Stimulated activated CD8-positive, alpha-beta memory T cell treated with anti-CD3 and anti-CD28 coated beads, Interleukin-7, amount 100 ng/mL, for 48 hours (primary cell): ENCODE results near the gene CD74.
A peak's percentile ranks its signal among the peaks of the same experiment; 100 is the strongest.

Source experiments
- DNase-seq, 2 donors: peaks; one replicate each; pipeline ENCODE4 v3.0.0-alpha.2; 2020; ENCODE audit warnings: low read depth in 1 of 2; ENCODE audit errors: extremely low read depth in 1 of 2

The CD74 gene

DNA sequence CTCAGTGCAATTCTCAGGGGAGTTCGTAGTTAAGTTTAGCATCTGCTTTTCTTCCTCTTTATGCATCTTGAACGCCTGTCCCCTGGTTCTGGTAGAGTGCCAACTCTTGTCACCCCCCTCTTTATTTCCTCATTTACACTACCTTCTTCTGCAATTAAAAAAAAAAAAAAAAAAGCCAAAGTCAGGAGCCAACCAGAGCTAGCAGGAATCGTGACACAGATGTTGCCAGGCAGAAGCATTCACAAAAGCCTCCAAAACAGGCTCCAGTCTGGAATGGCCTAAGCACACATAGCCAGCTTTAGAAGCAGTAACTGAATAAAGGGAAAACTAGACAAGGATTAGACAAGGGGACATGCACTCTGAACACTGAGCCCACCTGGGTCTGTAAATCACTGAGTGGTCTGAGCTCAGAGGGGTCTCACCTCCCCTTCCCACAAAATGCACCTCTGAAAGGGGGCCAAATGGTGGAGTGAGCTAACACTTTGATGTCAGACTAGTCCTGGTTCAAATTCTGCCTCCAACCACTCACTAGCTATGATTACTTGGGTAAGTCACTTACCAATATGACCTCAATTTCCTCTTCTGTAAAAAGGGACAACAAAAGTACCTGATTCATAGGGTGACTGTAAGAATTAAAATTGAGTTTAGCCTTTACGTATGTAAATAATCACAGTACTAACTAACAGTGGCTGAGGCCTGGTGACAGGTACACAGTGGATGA is 2.0 kb downstream of the CD74 start:
- peak in 1 of 2 donors; percentile 12 for DNase-seq

DNA sequence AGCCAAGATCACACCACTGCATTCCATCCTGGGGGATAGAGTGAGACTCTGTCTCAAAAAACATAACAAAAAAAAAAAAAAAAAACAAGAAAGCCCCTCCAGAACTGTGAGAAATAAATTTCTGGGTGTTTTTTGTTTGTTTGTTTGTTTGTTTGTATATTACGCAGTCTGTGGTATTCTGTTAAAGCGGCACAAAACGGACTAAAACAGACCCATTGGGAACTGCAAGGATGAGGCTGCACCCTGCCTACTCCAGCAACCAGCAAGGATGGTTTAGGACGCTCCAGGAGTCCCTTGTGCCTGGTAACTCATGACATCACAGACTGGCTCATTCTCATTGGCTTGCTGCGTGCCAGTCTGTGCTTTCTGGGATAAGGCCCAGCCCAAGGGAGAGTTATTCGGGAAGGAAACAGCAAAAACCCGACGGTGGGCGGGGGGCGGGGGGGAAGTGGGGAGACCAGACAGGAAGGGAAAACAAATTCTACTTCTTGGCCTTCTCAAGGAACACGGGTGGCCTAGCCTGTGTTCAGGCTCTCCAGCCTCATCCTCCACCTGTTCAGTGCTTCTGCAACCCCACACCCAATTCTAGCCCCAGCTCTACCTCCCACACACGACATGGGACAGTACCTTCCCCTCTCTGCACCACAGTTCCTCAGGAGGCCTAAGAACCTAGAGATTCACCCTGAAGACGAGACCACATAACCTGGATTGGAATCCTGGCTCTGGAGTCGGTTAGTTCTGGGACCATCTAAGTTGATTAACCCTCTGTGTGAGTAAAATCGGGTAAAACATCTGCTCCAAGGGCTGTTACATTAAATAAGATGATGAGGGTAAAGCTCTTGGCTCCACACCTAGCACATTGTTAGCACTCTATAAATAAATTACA is 2.8 kb downstream of the CD74 start:
- peak in 1 of 2 donors; percentile 27 for DNase-seq

DNA sequence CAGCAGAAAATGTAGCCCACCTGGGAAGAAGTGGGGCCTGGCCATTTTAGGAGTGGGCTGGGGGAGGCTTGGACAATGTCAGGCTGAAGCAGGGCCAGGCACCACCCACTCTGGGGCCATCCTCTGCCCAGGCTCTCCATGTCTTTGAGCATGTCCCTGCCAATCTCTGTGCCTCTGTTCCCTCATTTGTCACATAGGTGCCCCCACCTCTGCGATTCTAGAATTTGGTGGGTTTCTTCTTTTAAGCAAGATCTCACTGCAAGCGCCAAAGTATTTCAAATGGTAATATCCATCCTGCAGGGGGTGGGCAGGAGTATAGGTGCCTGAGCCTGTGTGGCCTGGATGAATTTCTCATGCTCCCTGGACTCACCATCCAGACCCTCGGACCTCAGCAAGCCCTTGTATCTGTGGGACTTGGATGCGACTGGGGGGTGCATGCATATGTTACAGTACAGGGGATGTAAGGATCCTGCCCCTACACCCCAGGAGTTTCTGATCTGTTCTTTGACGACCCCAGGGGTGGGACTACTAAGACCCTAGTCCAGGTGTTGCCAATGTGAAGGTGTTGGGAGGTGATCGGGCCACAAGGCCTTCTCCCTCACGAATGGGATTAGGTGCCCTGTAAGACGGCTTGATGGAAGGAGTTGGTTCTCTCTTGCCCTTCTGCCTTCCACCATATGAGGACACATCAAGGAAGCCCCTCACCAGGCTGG is 4.3 kb downstream of the CD74 start:
- DNase-seq, result no peak

DNA sequence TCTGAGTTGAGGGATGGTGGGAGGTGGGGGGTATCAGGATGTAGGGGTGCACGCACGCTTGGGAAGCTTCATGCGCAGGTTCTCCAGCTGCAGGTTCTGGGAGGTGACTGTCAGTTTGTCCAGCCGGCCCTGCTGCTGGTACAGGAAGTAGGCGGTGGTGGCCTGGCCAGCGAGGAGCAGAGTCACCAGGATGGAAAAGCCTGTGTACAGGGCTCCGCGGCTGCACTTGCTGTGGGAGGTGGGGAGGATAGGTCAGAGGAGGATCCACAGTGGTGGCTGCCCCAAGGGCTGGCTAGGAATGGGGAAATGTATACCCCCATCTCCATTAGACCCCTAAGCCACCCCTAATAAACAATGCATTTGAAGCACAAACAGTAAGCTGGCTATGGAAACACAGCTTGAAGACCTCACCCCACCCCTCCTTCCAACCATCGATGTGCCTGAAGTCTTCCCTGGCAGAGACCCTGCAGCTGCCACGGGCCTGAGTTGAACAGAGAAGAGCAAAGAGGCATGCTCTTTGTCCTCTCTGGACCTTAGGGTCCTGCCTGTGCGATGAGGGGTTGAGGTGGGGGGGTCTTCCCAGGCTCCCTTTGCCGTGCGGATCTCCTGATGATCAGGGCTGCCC is 5.5 kb downstream of the CD74 start:
- DNase-seq, result no peak

DNA sequence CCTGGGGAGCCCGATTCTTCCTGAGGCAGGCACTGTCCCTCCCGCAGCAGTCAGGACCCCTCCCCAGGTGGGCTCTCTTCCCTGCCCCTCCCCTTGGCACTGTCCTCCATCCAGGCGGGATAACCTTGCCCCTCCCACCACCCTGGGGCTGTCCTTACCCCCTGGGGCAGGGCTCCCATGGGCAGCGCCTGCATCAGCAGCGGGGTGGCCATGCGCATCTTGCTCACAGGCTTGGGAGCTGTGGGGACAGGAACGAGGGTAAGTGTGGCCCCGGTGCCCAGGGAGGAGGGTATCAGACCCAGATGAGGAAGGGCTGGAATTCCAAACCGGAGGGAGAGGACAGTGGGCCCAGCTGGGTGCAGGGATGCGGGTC is 6.0 kb downstream of the CD74 start:
- no peak for DNase-seq

DNA sequence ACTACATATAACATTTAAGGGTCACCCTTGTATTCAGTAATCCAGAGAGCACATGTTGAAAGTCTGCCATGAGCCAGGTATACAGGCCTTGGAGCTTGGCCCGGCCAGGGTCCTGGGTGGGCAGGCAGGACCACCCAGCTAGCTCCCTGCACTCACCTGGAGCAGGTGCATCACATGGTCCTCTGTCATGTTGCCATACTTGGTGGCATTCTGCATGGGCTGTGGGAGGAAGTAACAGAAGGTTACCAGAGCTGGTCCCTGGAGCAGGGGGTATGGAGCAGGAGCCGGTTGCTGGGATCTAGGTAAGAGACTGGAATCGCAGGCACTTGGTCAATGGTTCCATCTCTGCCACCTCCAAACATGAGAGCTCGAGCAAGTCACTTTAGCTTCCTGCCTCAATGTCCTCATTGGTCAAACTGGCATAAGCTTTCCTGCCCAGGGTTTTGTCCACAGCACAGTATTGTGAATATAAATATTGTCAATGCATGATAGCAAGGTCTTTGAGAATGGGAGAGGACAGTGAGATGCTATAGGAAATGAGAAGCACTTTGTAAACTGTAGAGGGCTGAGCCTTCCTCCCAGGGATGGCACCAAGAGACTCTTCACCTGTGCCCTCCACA is 6.5 kb downstream of the CD74 start:
- no peak for DNase-seq

DNA sequence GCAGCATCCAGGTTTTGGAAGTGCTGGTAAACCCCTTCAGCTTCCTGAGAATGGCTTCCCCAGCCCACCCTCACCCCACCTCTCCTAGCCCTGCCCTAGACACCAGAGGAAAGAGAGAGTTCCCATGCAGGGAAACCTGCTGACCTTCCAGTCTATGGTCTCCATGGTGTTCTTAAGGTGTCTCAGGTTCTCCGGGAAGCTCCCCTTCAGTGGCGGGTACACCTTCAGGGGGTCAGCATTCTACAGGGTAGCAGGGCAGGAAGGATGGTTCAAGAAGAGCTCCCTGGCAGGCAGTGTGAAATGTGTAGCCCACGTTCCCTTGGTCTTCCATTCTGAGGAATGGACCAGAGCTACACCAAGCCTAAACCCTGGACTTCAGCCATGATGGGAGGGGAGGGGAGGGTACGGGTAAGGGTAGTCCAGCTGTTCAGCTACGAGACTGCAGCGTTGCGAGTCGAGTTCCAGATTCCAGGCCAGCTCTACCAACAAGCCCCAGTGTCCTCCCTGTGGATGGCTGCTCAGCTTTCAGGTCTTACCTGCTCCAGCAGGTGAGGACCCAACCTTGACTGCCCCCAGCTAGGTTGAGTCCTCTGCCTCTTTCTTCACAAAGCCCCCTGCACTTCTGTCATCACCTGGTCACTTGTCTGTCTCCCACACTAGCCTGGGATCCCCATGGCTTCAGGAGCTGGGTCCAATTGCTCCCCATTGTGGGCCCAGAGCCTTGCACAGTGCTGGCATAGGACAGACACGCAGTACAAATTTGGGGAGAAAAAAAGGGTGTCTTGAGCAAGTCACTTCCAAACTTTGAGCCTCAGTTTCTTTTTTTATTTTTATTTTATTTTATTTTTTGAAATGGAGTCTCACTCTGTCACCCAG is 7.5 kb downstream of the CD74 start:
- DNase-seq, result no peak

DNA sequence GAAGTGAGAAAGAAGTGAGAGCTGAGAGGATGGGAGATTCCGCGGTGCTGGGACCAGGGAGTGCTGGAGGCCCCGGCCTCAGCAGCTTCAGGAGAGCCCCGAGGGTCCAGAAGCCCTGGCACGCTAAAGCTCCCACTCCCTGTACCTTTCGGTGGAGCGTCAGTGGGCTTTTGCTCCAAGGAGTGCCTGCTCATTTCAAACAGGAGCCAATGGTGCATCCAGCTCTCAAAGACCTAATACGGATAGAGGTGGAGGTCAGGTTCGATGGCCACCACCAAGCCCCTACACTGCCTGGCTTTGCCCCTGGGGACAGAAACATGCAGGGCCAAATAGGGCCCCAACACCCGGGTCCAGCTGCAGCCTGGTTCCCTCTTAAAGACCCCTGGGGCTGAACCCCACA is 8.2 kb downstream of the CD74 start:
- no peak for DNase-seq

DNA sequence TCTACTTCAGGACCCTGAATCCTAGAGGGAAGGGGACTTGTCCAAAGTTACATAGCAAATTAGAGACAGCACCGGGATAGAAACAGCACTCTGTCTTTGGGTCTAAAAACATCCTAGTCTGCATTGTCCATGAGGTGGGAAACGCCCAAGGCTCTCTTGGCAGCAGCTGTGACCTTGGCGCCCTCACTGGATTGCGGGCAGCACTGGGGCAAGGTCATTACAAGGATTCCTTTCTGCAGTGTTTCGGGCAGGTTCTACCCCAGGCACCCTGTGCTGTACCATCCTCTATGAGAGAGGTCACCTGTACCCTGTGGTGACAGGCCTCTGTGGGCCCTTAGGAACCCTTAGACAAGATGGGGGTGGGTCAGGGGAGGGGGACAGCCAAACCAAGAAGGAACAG is 8.6 kb downstream of the CD74 start:
- no peak for DNase-seq

DNA sequence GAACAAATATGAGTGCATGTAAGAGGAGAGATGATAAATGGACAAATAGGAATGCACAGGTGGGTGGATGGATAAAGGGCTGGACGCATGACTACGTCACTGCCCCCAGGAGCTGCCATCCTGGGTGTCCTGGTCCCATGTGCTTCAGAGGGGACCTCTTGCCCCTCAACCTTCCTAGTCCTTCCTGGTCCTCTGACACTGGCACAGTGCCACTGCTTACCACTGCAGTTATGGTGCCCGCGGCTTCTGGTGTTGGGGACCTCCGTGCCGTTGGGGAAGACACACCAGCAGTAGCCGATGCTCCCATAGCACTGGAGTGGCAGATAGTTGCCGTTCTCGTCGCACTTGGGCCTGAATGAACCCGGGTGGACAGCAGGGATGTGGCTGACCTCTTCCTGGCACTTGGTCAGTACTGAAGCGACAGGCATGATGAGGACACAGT is 9.8 kb downstream of the CD74 start:
- no peak for DNase-seq

DNA sequence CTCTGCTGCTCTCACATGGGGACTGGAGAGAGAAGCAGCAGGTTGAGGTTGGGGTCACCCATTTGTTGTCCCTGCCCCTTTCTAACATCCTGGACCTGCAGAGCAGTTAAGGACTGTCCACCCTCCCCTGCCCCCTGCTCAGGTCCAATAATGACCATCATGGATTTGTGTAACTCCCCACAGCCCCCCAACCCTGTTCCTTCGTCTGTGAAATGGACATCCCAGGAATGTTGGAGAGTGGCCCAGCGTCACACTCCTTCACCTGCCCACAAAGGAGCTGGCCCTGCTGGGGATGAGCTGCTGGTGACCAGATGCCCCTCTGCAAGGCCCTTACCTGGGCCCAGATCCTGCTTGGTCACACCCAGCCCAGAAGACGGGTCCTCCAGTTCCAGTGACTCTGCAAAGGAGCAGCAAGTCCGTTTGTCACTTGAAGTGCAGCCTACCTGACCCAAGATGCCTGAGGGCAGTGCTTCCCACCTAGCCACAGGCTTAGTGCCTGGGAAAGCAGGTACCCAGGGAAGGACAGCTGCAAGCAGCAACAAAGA is 10.4 kb downstream of the CD74 start:
- no peak for DNase-seq

DNA sequence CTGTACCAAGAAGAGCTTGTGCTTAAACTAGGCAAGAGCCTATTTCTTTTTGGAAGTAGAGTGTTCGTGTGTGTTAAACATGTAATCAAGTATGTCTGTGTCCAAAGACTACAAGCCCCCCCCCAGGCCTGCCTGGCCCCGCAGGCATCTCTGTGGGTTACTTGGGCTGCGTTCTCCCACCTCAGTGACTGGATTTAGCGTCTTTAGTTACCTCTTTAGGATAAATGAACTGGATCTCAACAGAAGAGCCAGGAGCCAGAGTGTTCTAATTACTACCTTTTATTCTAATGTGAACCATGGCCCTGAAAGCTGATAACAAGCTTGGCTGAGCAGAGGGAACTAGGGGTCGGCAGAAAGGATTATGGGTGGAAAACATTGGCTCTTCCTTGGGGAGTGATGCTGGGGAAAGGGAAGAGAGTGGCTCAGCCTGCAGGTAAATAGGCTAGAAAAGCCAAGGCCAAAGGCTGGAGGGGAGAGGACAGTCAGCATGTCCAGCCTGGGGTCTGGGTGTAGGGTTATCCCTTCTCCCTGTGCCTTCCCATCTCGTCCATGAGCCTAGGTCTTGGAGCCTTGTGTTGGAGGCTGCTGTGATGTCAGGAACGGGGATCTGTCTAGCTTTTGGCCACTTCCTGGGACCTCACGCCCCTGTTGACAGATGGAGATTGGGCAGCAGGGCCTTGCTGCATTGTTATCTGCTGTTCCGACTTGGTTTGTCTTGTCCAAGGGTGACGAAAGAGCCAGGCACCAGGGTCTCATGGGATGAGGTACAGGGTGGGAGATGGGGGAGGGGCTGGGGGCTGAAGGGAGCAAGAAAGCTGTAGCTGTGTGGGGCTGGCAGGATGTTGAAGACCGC is 11.1 kb downstream of the CD74 start:
- no peak for DNase-seq

DNA sequence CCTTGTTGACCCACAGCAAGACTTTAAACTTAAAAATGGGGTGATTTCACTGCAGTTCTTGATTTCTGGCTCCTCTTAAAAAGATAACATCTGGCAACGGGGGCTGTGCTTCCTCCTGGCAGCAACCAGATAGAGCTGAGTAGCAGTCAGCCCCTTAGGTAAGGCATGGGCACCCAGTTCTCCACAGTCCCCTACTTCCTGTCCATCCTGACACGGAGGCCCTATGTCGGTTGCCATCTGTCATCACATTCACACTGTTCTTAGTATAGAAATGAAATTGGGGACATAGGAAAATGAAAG is 11.7 kb downstream of the CD74 start:
- no peak for DNase-seq

DNA sequence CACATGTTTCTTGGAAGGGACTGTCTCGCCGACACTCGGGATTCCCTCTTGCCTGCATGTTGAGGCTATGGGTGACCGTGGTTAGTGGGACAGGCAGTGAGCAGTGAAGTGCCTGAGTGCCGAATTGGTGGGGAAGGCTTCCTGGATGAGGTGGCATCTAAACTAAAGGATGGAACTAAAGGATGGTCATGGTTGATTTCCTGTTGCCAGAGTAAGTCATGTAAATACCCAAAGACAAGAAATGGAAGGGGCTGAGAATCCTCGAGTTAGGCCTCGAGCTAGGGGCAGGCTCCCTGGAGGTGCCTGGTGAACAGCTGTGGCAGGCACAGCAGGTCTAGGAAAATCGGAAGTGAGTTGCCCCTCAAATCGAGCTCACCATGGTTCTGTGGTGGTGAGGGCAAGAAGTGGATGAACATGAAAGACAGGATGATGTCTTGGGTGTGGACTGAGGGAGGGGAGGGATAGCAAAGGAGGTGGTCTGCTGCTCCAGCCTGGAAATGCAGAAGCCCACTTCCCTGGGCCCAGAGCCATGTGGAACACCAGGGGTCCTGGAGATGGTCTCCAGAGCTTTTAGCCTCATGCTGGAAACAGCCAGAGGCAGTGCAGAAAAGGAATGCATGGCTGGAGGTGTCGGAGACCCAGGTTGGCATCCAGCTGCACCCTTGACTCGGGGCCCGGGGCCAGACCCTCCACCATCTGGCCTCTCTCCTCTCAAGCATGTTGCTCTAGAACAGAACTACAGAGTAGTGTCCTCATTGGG is 12.2 kb downstream of the CD74 start:
- DNase-seq, result no peak

DNA sequence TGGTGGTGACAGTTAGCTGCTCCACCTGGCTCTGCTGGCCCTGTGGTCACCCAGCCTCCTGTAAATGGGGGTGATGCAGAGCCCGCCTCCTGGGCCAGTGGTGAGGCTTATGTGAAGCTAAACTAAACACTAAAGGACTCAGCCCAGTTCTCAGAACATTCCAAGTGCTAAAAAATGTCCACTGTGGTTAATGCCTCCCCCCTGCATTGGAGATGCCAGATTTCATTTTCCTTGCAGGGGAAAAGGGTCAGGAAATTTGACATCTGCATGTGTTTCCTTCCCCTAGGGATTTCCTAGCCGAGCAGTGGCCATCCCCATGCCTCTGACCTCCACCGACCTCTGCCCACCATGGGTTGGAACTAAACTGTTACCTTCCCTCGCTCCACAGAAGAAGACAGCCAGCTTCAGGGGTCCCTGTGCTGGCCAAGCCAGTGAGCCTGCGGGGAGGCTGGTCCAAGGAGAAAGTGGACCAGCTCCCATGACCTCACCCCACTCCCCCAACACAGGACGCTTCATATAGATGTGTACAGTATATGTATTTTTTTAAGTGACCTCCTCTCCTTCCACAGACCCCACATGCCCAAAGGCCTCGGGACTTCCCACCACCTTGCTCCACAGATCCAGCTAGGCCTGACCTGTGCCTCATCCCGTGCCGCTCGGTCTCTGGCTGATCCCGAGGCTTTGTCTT is 13.0 kb downstream of the CD74 start:
- DNase-seq, result no peak

DNA sequence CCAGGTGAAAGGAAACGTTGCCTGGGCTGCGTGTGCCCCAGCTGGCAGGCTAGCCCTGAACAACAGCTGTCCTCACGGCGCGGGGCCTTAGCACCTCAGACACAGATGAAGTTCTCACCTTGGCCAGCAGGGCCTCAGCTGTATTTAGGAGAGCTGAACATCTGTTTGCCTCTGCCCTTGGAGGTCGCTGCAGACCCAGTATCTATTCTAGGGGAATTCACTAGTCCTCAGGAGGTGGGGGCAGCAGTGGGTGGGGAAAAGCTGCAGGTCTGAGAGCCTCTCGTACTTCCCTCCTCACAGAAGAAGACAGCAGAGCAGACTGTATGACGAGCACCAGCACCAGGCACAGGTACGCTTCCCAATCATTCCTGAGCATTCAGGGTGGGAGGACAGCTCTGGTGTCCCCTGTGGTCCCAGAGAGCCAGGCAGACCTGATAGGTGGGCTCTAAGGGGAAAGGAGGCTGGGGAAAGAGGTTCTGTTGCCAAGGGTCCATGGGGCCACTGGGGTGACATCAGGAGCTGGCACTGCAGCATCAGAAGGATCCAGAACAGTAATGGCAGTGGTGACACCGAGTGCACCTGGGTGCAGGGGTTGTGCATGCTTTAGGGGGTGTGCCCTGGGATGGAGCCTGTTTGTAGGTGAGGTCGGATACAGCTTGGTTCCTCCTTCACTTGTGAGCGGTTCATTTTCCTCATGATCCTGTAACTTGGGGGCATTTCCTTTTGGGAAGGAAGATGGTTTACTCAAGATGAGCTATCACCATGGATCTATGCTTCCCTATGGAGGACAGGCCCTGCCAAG is 13.8 kb downstream of the CD74 start:
- DNase-seq, result no peak
